ENCODE data around the gene IGFBP7.

Gene IGFBP7

DNA sequence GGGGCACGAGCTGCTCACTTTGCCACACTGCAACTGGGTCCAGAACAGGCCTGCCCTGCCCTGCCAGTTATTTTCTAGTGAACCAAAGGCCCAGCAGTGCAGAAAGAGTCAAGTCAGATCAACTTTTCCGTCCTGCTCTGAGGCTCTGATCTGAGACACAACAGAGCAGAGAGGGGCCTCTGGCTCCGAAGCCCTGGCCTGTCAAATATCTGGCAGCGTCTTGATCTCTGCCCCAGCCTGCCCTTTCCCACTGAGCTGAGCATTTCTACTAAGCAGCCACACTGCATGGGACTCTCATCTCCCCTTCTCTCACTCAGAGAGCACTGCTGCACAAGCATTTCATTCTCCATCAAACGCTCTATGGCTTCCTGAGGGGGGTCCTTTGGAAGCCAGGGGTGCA is 11.8 kb downstream of the IGFBP7 start:
- FAIRE-seq (no peak), DNase-seq (ENCODE audit: insufficient read length, low spot score) (no peak)

DNA sequence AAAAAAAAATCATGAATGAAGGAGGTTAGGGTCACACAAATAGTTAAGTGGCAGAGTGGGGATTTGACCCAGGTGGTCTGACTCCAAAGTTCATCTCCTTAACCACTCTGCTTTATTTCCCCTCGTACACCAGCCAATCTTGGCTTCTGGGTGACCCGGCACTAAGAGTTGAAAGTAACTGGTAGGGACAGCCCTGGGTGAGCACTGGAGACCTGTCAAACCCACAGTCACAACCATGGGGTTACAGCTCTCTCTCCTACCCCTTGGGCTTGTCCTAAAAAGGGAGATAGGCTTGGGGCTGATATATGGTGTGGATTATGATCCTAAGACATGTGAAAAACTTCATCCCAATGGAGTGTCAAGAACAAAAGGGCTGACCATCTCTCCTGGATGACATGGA is 12.5 kb downstream of the IGFBP7 start:
- FAIRE-seq = no peak
- DNase-seq (ENCODE audit: insufficient read length, low spot score) = no peak

DNA sequence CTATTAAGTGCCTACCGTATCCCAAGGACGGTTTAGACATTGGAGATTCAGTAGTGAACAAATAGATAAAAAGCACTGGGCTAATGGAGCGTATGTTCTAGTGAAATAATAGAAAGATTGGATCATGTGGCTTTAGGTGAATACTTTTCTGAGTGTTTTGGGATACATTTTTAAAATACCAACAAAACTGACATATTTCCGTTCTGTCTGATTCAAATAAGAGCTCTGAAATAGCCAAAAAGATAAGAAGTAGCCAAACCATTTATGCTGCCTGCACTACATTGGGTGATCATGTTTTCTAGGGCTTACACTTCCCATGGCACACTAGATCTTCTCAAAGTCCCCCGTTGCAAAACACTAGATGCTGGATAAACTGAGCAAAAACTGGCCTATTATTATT is 14.2 kb downstream of the IGFBP7 start:
- no peak for DNase-seq (ENCODE audit: insufficient read length, low spot score)
- FAIRE-seq = no peak

DNA sequence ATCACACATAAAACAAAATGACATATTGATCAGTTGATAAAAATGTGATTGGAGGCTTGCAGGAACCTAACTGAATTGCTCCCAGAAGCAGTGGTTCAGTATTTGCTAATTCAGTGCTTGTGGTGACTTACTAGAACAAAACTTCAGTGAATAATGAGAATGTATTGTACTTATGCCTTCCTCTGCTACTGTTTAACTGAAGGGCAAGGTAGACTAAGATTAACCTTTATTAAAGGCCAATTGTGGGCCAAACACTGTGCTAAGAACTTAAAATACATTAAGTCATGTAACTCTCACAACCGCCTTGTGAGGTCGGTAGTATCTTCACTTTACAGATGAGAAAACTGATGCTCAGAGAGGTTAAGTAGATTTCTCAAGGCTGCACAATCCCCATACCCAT is 14.9 kb downstream of the IGFBP7 start:
- DNase-seq (ENCODE audit: insufficient read length, low spot score) = no peak
- FAIRE-seq = no peak

DNA sequence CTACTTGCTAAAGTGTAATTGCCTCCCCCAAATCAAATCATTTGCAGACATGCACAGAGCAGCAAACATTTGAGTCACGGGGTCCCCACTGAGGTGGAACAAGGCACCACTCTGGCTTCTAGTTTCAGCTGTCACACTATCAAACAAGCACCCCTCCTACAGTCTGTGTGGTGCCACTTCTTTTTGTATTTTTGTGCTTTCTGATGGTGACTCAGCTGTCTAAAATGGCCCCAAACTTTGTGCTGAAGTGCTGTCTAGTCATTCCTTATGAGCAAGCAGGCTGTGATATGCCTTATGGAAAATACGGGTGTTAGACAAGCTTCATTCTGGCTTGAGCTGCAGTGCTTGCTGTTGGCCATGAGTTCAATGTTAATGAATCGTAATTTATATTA is 15.4 kb downstream of the IGFBP7 start:
- DNase-seq (ENCODE audit: insufficient read length, low spot score) (no peak), FAIRE-seq (no peak)

DNA sequence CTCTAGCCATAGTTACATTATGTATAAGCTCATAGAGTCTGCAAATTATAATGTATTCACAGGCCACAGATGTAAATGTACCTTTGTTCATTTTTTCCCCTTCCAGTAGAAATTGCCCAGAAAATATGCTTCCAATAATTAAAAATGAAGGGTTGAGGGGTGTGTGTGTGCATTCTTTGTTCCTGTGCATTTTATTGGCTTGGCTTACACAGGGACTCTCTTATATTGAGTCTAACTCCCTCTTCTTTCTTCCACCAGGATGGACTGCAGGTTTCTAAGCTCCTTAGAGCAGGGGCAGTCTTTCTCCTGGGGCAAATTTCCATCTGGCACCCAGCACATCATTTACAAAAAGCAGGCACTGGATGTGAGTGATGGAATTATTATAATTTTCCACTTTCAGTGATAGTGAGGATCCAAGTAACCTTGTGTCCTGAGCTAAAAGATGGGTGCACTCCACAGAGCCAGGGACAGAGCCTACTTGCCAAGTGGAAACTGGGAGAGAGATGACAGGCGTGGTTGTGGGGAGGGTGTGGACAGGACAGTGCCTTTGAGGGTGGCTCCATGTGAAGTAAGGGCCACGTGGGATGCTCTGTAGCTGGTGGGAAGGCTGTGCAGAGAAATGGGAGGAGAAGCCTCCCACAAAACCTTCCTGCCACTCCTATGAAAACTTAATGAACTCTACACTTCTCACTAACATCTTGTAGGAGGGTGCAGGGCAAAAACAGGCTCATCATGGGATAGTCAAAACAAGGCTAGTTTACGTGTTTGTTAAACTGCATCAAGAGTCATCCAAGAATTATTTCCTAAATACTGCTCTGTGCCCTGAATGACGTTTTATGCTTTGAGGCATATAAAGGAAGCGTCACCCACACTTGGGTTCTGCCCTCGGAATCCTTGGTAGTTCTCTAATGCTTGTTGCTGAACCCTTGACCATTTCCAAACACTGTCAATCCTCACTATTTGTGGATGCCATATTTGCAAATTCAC is 16.0 kb downstream of the IGFBP7 start:
- FAIRE-seq = no peak
- no peak for DNase-seq (ENCODE audit: insufficient read length, low spot score)

DNA sequence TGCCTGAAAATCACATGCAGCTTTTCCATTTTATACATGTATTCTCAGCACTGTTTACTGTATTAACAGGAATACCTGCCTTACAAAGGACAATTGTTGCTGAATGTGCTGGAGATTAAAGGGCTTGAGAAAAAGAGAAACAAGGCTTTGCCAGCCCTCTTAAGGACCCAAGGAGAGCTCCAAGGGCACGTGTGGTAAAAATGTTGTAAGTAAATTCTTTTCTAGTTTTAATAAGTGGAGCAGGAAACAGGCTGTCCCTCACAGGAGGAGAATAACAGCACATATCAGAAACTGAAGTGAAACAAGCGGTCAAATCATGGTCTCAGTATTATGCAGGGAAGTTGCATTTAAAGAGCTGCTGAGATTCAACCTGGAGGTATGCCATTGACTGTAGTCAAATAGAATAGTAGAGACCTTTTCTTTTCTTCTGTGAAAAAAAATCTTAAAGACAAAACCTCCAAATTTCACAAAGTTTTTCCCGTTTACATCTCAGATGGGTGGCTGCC is 18.5 kb downstream of the IGFBP7 start:
- no peak for DNase-seq (ENCODE audit: insufficient read length, low spot score)
- no peak for FAIRE-seq

DNA sequence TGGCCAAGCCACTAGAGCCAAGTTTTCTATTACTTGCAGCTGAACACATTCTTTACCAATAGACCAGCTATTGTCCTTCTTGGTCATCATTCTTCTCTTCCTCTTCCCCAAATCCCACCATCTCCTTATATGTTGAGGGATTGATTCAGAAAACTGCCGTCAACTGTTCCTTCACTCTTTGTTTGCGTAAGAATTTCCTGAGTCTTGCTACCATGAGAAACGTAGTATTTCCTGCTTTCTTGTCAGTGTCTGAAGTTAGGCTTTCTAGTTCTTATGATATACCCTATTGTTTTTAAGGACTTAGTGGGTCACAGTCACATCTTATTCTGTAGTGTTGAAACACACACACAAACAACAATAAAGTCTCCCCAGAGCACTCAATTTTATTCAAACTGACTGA is 20.1 kb downstream of the IGFBP7 start:
- DNase-seq (ENCODE audit: insufficient read length, low spot score) (no peak), FAIRE-seq (no peak)

DNA sequence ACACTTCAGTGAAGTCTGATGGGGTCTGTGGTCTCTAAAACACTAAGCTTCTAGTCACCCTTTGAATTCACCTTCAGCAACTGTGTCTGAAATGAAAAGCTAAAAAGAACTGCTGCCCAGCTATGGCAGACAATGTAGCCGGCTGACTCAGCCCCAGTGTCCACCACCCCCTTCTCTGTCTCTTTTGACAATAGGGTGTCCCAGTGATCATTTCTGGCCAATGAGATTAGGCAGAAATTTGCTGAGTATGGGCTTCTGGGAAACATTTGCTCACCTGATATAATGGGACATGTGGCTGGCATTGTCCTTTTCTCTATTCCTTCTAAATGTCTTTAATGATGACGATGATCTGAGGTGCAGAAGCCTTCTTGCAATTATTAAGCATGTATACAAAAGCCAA is 20.6 kb downstream of the IGFBP7 start:
- no peak for FAIRE-seq
- no peak for DNase-seq (ENCODE audit: insufficient read length, low spot score)

DNA sequence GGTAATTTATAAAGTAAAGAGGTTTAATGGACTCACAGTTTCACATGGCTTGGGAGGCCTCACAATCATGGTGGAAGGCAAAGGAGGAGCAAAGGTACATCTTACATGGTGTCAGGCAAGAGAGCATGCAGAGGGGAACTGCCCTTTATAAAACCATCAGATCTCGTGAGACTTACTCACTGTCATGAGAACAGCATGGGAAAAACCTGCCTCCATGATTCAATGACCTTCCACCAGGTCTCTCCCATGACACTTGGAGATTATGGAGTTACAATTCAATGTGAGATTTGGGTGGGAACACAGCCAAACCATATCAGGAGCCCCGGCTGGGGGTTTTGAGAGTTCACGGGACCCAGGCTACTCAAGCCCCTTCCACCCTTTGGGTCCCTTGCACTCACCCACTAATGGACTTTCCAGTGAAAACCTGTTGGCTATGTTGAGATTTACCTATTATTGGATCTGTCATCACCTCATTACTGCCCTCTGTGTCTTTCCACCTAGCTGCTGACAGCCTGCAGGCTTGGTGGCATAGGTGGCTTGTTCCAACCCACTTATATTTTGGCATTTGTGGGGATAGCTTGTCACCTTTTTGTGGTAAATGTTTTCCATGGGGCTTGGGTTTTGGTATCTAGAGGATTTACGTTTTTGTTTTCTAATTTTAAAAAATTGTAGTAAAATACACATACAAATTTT is 24.0 kb downstream of the IGFBP7 start:
- no peak for DNase-seq (ENCODE audit: insufficient read length, low spot score)
- no peak for FAIRE-seq

DNA sequence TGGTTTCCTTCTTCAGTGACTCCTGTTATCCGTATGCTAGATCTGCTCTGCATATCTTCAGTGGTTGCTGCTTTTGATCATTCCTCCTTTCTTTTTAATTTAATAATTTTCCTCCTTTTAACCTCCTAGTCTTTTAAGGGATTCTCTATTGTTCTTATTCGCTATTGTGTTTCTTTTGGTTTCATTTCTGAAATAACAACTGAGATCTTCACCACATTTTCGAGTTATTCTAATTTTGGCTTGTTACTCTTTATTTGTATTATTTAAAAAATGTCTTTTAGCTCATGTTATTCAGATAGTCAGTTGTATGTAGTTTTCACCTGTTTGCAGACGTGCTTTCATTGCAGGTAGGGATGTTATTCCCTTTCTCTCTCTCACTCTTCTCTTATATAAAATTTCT is 24.9 kb downstream of the IGFBP7 start:
- DNase-seq (ENCODE audit: insufficient read length, low spot score) = no peak
- no peak for FAIRE-seq

DNA sequence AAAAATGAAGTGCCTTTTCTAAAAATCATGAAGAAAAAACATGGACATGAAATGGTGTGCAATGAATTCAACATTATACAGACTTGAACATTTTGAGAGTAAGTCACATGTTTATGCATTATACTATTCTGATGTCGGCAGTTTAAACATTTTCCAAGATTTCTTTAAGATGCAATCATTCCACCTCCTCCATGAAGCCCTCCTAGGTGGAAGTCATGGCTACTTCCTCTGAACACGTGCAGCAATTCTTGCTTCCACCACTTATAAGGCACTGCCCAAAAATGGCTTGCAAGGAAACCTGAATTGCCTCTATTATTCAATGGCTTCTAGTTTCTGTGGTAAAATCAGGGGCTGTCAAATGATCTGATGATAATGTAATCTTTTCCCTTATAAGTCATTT is 25.8 kb downstream of the IGFBP7 start:
- no peak for DNase-seq (ENCODE audit: insufficient read length, low spot score)
- FAIRE-seq = no peak

DNA sequence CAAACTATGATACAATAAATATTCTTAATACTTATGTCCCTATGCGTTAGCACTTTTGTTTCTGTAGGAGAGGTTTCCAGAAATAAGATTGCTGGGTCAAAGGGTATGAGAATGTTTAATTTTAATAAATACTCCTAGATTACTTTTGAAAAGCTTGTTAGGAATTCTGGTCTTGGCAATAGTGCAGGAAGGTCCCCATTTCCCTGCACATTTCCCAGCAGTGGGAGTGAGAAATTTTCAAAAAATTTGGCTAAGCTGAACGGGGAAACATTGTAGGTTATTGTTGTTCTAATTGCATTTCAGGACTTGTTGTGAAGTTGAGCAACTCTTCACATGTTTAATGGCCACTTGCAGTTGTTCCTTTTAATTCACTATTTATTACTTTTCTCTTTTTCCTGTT is 27.1 kb downstream of the IGFBP7 start:
- no peak for DNase-seq (ENCODE audit: insufficient read length, low spot score)
- FAIRE-seq = no peak

DNA sequence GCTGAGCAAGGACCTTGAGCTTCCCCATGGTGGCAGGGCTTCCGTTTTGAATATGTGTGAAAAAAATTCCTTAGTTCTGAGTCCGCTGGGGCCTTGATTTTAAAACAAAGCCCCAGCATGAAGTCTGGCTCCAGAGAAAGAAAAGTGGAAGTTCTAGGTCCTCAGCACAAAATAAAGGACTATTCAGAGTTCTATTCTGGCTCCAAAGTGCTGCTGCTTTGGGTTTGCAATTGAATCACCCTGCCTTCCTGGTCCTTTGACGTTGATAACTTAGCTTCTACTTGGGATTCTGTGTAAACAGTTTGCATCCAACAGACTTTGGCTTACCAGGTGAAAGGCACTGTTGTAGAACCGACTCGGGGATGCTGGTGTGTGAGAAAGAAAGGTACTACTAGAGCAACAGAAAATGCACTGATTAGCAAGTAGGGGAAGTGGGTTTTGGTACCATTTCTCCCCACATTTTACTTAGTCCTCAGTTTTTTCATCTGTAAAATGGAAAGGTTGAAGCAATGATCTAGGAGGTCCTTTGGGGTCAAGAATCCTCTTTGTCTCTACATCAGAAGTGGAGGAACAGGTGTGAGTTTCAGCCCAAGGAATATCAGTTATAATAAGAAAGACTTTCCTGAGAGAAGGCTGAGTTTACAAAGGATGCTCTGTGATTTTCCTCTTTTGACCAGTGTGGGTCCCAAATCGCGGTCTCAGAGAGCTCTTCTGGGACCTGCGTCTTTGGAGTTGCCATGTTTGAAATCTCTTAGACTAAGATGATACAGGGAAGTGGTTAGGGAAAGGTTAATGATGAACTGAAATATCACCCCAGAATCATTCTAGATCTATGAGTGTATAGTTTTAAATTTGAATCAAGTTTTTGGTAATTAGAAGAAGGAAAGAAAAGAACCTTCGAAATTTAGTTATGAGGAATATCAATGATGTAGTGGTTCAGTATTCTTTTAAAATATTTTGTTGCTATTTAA is 28.2 kb downstream of the IGFBP7 start:
- FAIRE-seq = no peak
- no peak for DNase-seq (ENCODE audit: insufficient read length, low spot score)

DNA sequence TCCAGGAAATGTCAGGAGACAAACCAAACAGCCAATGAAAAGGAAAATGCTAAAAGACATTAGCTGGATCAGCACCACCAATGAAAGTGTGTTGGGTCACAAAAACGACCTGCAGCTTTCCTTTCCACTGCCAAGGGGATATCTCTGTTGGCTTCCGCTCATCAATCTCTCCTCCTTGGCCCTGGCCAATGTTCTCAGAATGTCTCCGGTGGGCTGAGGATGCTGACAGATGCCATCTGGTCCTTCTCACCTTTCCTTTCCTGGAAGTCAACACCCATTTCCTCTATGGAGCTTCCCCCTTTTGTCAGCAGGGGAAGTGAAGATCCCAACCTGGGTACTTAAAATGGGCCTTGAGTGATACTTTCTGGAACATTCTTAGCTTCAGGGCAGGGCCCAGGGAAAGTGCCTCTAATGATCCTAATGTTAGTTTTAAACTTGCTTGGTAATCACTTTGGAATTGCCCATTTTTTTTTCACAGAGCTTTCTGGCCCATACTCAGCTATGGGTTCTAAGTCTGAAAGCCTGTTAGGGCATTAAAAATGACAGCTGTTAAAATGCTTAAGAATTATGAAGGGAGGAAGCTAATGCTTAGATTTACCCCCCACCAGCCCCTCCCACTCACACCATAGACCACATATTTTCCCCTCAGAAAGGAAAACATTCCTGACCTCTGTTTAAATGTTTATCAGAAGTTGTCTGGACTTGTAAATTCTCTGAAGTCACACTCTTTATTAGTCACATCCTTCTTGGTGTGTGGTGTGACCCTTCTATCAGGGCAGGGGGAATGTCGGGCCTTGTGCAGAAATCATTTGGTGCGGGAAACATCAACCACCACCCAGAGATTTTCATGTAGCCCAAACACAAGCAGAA is 29.2 kb downstream of the IGFBP7 start:
- no peak for DNase-seq (ENCODE audit: insufficient read length, low spot score)

DNA sequence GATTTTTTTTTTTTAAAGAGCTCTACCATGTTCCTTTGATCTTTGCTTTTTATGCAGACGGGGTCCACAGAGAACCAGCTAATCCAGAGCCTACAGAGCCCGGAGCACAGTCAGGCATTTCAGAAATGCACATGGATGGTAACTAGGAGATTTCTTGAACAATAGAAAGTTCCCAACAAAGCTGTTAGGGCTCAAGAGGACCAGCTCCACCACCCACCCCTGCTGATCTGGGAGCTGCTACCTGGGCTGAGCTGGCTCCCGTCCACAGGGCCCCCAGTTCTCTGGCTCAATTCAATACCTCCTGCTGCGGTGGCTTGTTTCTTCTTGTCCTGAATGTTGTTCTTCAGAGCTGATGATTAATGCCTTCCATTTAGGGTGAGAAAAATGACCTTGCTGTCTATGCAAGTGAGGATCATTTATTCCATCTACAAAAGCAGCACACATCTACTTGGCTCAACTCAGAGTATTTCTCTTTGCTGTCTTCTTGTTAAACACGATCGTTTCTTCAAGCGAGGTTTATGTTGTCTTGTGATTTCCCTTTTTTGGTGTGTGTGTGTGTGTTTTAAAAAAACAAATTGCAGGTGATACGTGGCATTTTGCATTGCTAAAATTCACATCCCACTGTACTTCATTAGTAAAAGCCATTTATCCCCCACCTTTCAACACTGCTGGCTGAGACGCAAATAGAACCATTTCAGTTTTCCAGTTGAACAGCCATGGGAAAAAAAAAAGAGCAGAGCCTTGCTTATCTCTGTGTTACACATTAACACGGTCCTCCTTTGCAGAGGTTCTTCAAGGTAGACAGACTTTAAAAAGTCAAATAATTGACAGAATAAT is 31.3 kb downstream of the IGFBP7 start:
- FAIRE-seq (no peak), DNase-seq (ENCODE audit: insufficient read length, low spot score) (no peak)

More for the DNA sequence above, 29.2 kb downstream of the IGFBP7 start:
- no peak for FAIRE-seq

DNA sequence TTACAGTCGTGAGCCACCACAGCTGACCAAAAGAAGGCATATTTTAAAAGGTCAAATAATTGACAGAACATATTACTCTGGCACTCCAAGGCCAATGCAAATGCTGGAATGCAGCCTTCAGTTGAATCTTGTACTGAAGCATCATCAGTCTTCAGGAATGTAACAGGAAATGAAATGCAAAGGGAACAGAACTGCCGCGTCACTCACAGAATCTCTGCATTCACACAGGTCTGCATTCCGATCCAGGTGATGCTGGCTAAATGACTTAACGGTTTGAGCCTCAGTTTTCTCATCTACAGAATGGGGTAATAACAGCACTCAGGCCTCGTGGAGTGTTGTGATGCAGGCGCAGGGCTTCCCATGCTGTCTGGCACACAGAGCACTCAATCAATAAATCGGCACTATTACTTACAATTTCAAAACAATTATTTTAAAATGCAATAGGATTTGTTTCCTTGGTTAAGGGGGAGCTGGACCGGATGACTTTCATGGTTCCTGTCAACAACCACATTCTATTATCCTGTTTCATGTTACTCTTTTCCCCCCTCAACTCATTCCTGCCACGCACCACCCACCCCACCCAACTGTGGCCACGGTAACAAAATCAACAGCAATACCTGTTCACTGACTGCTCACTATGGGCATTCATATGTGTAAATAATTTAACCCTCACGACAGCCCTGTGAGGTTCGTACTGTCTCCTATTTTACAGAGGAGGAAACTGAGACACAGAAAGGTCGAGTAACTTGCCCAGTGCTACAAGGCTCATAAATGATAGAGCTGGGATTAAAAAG is 32.4 kb downstream of the IGFBP7 start:
- FAIRE-seq = no peak

DNA sequence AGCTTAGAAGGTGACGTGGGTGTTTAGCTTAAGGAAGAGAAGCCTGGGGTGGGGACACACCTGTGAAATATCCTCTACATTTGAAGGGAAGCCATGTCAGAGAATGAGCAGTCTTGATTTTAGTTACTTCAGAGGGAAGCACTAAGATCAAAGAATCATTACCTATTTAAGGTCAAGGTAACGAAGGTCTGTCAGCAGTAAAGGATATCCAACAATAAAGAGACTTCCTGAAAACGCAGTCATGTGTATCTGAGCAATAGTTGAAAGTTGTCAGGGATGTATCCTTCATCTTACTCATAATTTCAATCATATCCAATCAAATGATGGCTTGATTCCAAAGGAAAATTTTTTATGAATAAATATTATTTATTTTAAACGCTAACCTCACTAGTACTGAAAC is 33.5 kb downstream of the IGFBP7 start:
- DNase-seq (ENCODE audit: insufficient read length, low spot score) (no peak), FAIRE-seq (no peak)

More for the DNA sequence above, 32.4 kb downstream of the IGFBP7 start:
- no peak for DNase-seq (ENCODE audit: insufficient read length, low spot score)
